SHP77 (cell line): ENCODE results near the gene ZFAND3.

ENCODE experiments used
- DNase-seq, 2 experiments: peaks; one replicate each; lab custom pipeline; 2025; lab: John Stamatoyannopoulos, UW

ZFAND3 gene

GRCh38 chr6:38004908-38005307 lies 185.4 kb downstream of the ZFAND3 start:
- DNase-seq, result no peak

- DNase-seq, result no peak
These were observed 192.4 kb downstream of the ZFAND3 start for GRCh38 chr6:38011937-38012336.

- peak; percentile 21 to 36 for DNase-seq
These were observed 193.0 kb downstream of the ZFAND3 start for GRCh38 chr6:38012573-38012972.

- no peak for DNase-seq
These were observed 195.8 kb downstream of the ZFAND3 start for GRCh38 chr6:38015341-38015740.

- DNase-seq, result no peak
These were observed 197.3 kb downstream of the ZFAND3 start for GRCh38 chr6:38016824-38017223.

GRCh38 chr6:38018755-38019165 lies 199.2 kb downstream of the ZFAND3 start:
- DNase-seq, result no peak

- DNase-seq, result peak; percentile 11 to 41
These were observed 201.1 kb downstream of the ZFAND3 start for GRCh38 chr6:38020593-38020992.

GRCh38 chr6:38021029-38021428 lies 201.5 kb downstream of the ZFAND3 start:
- peak in 1 of 2 experiments; percentile 34 for DNase-seq

GRCh38 chr6:38021571-38021970 lies 202.0 kb downstream of the ZFAND3 start:
- DNase-seq, result no peak

- DNase-seq, result no peak
These were observed 203.2 kb downstream of the ZFAND3 start for GRCh38 chr6:38022688-38023087.

- no peak for DNase-seq
These were observed 205.4 kb downstream of the ZFAND3 start for GRCh38 chr6:38024908-38025307.

- no peak for DNase-seq
These were observed 205.9 kb downstream of the ZFAND3 start for GRCh38 chr6:38025451-38025850.

- no peak for DNase-seq
These were observed 208.3 kb downstream of the ZFAND3 start for GRCh38 chr6:38027685-38028373.

GRCh38 chr6:38030380-38030779 lies 210.9 kb downstream of the ZFAND3 start:
- no peak for DNase-seq

- no peak for DNase-seq
These were observed 213.3 kb downstream of the ZFAND3 start for GRCh38 chr6:38032797-38033196.

- DNase-seq, result no peak
These were observed 214.0 kb downstream of the ZFAND3 start for GRCh38 chr6:38033442-38033982.

- DNase-seq, result no peak
These were observed 214.9 kb downstream of the ZFAND3 start for GRCh38 chr6:38034274-38034914.

GRCh38 chr6:38035478-38035877 lies 216.0 kb downstream of the ZFAND3 start:
- no peak for DNase-seq

GRCh38 chr6:38039502-38039901 lies 220.0 kb downstream of the ZFAND3 start:
- DNase-seq, result no peak

- DNase-seq, result no peak
These were observed 220.7 kb downstream of the ZFAND3 start for GRCh38 chr6:38040254-38040653.

- DNase-seq, result no peak
These were observed 223.8 kb downstream of the ZFAND3 start for GRCh38 chr6:38043259-38043753.

GRCh38 chr6:38045701-38046305 lies 226.3 kb downstream of the ZFAND3 start:
- no peak for DNase-seq

GRCh38 chr6:38047562-38047961 lies 228.0 kb downstream of the ZFAND3 start:
- no peak for DNase-seq
